Measurements from ENCODE around the gene TNPO2.

DNA sequence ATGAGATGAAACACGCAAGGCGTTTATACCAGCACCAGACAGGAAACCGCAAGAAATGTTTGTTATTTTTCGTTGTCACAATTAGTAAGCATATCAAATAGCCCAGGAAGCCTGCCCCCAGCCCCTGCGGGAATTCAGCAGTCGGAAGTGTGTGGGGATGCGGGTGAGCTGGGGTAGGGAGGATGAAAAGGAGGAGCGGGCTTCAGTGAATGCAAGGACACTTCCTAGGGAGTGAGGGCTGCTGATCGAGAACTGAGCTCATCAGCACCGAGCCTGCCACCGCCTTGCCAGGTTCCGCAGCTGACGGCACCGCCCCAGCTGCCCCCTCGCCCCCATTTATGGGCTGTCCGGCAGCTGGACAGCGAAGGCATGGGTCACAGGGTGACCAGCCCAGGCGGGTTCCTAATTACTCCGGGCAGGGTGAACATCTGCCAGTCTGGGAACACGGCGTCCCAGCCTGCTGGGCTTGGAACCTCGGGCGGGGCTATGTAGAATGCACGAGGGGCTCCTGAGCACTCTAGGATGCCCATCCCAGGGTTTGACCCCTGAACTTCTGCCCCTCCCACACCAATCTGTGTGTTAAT, 26.3 kb upstream of the TNPO2 start:
- TF ChIP-seq, protein P1, sequence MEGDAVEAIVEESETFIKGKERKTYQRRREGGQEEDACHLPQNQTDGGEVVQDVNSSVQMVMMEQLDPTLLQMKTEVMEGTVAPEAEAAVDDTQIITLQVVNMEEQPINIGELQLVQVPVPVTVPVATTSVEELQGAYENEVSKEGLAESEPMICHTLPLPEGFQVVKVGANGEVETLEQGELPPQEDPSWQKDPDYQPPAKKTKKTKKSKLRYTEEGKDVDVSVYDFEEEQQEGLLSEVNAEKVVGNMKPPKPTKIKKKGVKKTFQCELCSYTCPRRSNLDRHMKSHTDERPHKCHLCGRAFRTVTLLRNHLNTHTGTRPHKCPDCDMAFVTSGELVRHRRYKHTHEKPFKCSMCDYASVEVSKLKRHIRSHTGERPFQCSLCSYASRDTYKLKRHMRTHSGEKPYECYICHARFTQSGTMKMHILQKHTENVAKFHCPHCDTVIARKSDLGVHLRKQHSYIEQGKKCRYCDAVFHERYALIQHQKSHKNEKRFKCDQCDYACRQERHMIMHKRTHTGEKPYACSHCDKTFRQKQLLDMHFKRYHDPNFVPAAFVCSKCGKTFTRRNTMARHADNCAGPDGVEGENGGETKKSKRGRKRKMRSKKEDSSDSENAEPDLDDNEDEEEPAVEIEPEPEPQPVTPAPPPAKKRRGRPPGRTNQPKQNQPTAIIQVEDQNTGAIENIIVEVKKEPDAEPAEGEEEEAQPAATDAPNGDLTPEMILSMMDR (IDR thresholded peaks at IDR 0.05) = no peak
- TF ChIP-seq POLR2A (IDR thresholded peaks at IDR 0.05) = no peak
- no peak for TF ChIP-seq POLR2AphosphoS5 (IDR thresholded peaks at IDR 0.05)
